GM19099 (cell line): ENCODE data around the gene TPSAB1.

Source experiments
- POLR2A ChIP-seq: IDR thresholded peaks from 3 replicates; pipeline ENCODE4 v1.6.1; 2011; ENCODE audit warnings: low read depth; ENCODE audit not compliant: insufficient read length; ENCODE audit errors: extremely low read depth

TPSAB1 gene

GRCh38 chr16:1281517-1281916, 41.0 kb downstream of the TPSAB1 start:
- TF ChIP-seq POLR2A, result no peak

- no peak for TF ChIP-seq POLR2A
Observed at GRCh38 chr16:1282324-1282973, 41.9 kb downstream of the TPSAB1 start.

GRCh38 chr16:1283296-1283695, 42.8 kb downstream of the TPSAB1 start:
- no peak for TF ChIP-seq POLR2A

GRCh38 chr16:1283996-1284616, 43.6 kb downstream of the TPSAB1 start:
- no peak for TF ChIP-seq POLR2A

- TF ChIP-seq POLR2A, result no peak
Observed at GRCh38 chr16:1285669-1286512, 45.4 kb downstream of the TPSAB1 start.

- TF ChIP-seq POLR2A, result no peak
Observed at GRCh38 chr16:1286513-1287094, 46.1 kb downstream of the TPSAB1 start.

- TF ChIP-seq POLR2A, result no peak
Observed at GRCh38 chr16:1287982-1288670, 47.6 kb downstream of the TPSAB1 start.

GRCh38 chr16:1288813-1289476, 48.4 kb downstream of the TPSAB1 start:
- no peak for TF ChIP-seq POLR2A

- TF ChIP-seq POLR2A, result no peak
Observed at GRCh38 chr16:1289477-1289866, 49.0 kb downstream of the TPSAB1 start.

- TF ChIP-seq POLR2A, result no peak
Observed at GRCh38 chr16:1290063-1290501, 49.6 kb downstream of the TPSAB1 start.

GRCh38 chr16:1290860-1291575, 50.5 kb downstream of the TPSAB1 start:
- no peak for TF ChIP-seq POLR2A

GRCh38 chr16:1291576-1291974, 51.1 kb downstream of the TPSAB1 start:
- TF ChIP-seq POLR2A, result no peak
